EH (cell line): ENCODE measurements around the gene CH25H.
"Not testable (repeated sequence)": the region's sequence is repeated elsewhere in the genome, so short reads cannot be mapped to it uniquely, and the experiment has no call there.

Experiments used
- DNase-seq: peaks from one replicate; pipeline ENCODE4 v3.0.0-alpha.2; 2015; ENCODE audit warnings: low read depth

The CH25H gene

GRCh38 chr10:89207181-89207800 lies at the start of gene CH25H:
TSS of gene CH25H (minus strand) at chr10:89207317. CDS start at chr10:89207292, 25 bp downstream.
- peak; percentile 73 for DNase-seq

- DNase-seq: no peak
Measured at GRCh38 chr10:89256340-89256739, 49.2 kb upstream of the CH25H start.

GRCh38 chr10:89255793-89256192 lies 48.7 kb upstream of the CH25H start:
- DNase-seq: no peak

GRCh38 chr10:89255091-89255579 lies 48.0 kb upstream of the CH25H start:
- DNase-seq: not testable (repeated sequence)

GRCh38 chr10:89252225-89252585 lies 45.1 kb upstream of the CH25H start:
- DNase-seq: no peak

GRCh38 chr10:89251409-89252224 lies 44.5 kb upstream of the CH25H start, which contains the start of gene LIPA:
TSS of gene LIPA (minus strand) at chr10:89251775. CDS start at chr10:89247648, 4,127 bp downstream.
- DNase-seq: peak; percentile 99

- DNase-seq: no peak
Measured at GRCh38 chr10:89250865-89251408, 43.8 kb upstream of the CH25H start.

- DNase-seq: no peak
Measured at GRCh38 chr10:89248990-89249389, 41.9 kb upstream of the CH25H start.

GRCh38 chr10:89247623-89248022 lies 40.5 kb upstream of the CH25H start:
- DNase-seq: not testable (repeated sequence)

- no peak for DNase-seq
Measured at GRCh38 chr10:89245802-89246201, 38.7 kb upstream of the CH25H start.

- no peak for DNase-seq
Measured at GRCh38 chr10:89242840-89243568, 35.9 kb upstream of the CH25H start.

GRCh38 chr10:89242345-89242684 lies 35.2 kb upstream of the CH25H start:
- DNase-seq: no peak

GRCh38 chr10:89241486-89242344 lies 34.6 kb upstream of the CH25H start:
- no peak for DNase-seq

GRCh38 chr10:89241026-89241425 lies 33.9 kb upstream of the CH25H start:
- no peak for DNase-seq

- DNase-seq: no peak
Measured at GRCh38 chr10:89240519-89240918, 33.4 kb upstream of the CH25H start.

GRCh38 chr10:89238956-89239644 lies 32.0 kb upstream of the CH25H start:
- DNase-seq: no peak

- no peak for DNase-seq
Measured at GRCh38 chr10:89237849-89238248, 30.7 kb upstream of the CH25H start.

GRCh38 chr10:89236226-89236797 lies 29.2 kb upstream of the CH25H start:
- peak; percentile 73 for DNase-seq

GRCh38 chr10:89235073-89235798 lies 28.1 kb upstream of the CH25H start:
- peak; percentile 25 for DNase-seq

GRCh38 chr10:89233033-89233432 lies 25.9 kb upstream of the CH25H start:
- DNase-seq: no peak
